Coronary artery (tissue), 2 donors: ENCODE results near the gene SAMD5.

Experiments used
- DNase-seq: peaks from one replicate; pipeline ENCODE4 v3.0.0-alpha.2; 2017; ENCODE audit warnings: low spot score
- H3K27ac ChIP-seq, 2 donors: fragments of 200-600 bp; sonication (generic); one replicate each; pipeline ENCODE4 v1.5.1; 2016 to 2019
- H3K4me3 ChIP-seq: fragments of 200-600 bp; sonication (generic); 2 replicates; pipeline ENCODE4 v1.5.1; 2016; ENCODE audit warnings: mild to moderate bottlenecking, moderate library complexity
- CTCF ChIP-seq: fragments of 200-600 bp; sonication (generic); IDR thresholded peaks from one replicate; pipeline ENCODE4 v1.5.1; 2019; ENCODE audit warnings: antibody characterized with exemption

Gene SAMD5

GRCh38 chr6:147525519-147526209 is 17.2 kb downstream of the SAMD5 start:
- DNase-seq = no peak
- H3K4me3 ChIP-seq = no peak overlapping the region
- no peak for TF ChIP-seq CTCF
- no peak overlapping the region for H3K27ac ChIP-seq

GRCh38 chr6:147527197-147527596 is 18.7 kb downstream of the SAMD5 start:
- no peak for TF ChIP-seq CTCF
- Histone ChIP-seq H3K4me3 (no peak overlapping the region), H3K27ac (no peak overlapping the region)
- DNase-seq = no peak

- no peak for TF ChIP-seq CTCF
- no peak overlapping the region for H3K4me3 ChIP-seq
- no peak overlapping the region for H3K27ac ChIP-seq
- DNase-seq = no peak
Observed at GRCh38 chr6:147528511-147529145, 20.1 kb downstream of the SAMD5 start.

- Histone ChIP-seq H3K27ac (no peak overlapping the region), H3K4me3 (no peak overlapping the region)
- no peak for DNase-seq
- no peak for TF ChIP-seq CTCF
Observed at GRCh38 chr6:147530132-147531060, 21.9 kb downstream of the SAMD5 start.

GRCh38 chr6:147531321-147531720 is 22.8 kb downstream of the SAMD5 start:
- TF ChIP-seq CTCF = no peak
- DNase-seq = no peak
- Histone ChIP-seq H3K27ac (no peak overlapping the region), H3K4me3 (no peak overlapping the region)

GRCh38 chr6:147534116-147534860 is 25.8 kb downstream of the SAMD5 start:
- no peak for DNase-seq
- Histone ChIP-seq H3K27ac (no peak overlapping the region), H3K4me3 (no peak overlapping the region)
- TF ChIP-seq CTCF = no peak
